ENCODE data around the gene RNF25.
"Not testable (repeated sequence)": the region's sequence is repeated elsewhere in the genome, so short reads cannot be mapped to it uniquely, and the experiment has no call there.

Gene RNF25

GRCh38 chr2:218671654-218672566 is at the start of gene RNF25, which contains the start of gene STK36:
RNF25 (minus strand) TSS chr2:218672002; CDS start chr2:218671970, 32 bp downstream.
STK36 (plus strand) TSS chr2:218672086; CDS start chr2:218672830, 744 bp downstream.
- peak; percentile 78 for DNase-seq

GRCh38 chr2:218721488-218721887 is 49.7 kb upstream of the RNF25 start:
- no peak for DNase-seq

GRCh38 chr2:218720048-218721041 is 48.5 kb upstream of the RNF25 start:
- no peak for DNase-seq

GRCh38 chr2:218719457-218719856 is 47.7 kb upstream of the RNF25 start:
- no peak for DNase-seq

GRCh38 chr2:218718058-218718457 is 46.3 kb upstream of the RNF25 start:
- DNase-seq, result no peak

- DNase-seq, result no peak
Measured at GRCh38 chr2:218717262-218717661, 45.5 kb upstream of the RNF25 start.

DNA sequence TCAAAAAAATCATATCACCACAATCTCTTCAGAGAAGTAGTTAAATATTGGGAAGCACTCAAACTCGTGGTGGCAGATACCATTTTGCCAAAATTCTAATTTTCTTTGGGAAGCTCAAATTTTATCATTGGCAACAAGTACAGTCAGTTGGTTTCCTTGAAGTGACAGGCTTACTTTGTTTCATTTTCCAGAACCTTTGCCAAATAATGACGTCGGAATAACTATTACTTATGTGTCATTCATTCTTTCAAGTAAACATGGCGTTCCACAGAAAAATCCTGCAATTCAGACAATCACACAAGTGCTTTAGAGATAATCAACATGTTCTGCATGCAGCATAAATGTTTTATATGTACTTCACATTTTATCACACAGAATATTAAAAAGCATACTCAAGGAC is 44.3 kb upstream of the RNF25 start:
- no peak for DNase-seq

DNA sequence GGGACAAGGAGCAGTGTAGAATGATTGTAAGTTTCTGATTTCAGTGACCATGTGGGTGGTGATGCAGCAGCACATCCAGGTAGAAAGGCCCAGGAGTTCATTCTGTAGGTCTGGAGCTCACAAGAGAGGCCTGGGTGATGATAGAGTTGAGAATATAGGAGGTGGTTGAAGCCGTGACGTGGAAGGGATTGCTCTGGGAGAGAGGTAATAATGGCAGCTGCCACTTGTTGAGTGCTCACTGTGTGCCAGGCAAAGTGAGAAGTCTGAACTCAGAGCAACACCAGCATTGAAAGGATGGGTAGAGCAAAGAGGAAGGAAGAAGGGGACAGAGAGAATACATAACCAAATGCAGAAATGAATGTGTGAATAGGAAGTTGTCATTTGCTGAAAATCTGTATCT is 42.1 kb upstream of the RNF25 start:
- no peak for DNase-seq

- no peak for DNase-seq
Measured at GRCh38 chr2:218711550-218711929, 39.7 kb upstream of the RNF25 start.

DNA sequence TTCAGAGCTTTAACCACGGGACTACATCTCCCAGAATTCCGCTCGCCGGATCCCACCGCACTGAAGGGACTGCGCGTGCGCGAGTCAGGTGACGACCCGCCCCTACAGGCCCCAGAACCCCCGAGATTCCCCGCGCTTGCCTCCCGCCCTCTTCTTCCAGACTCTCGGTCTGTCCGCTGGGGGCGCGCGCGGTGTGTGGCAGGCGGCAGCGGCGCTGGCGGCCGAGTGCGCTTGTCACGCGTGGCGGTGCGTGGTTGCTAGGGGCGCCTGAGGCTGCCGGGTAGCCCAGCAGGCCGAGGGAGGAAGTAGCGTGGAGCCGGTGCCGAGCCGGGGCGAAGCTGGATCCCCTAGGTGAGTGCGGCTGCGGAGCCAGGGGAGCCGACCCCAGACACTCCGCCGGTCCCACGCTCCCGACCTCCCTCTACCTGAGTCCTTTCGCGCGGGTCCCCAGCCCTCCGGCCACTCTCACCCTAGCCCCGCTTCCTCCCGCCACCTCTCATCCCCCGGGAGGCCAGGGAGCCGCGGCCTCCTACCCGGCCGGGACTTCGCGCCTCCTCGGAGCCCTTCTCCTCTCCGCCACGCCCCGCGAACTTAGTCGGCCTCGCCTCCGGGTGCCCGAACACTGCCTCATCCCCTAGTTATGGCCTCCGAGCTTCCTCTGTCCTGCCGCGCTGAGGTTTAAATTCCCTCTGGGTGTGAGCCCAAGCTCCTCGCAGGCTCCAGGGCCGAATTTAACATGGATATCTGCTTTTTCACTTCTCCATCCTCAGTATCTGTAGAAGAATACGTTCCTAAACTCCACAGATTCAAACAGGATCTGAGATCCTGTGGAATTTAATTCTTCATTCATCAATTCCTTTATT is 39.1 kb upstream of the RNF25 start, which contains the start of gene TTLL4:
TSS of gene TTLL4 (plus strand) at position 149 of the 863 bp plus-strand sequence. CDS start 26,842 bp downstream, outside the sequence.
- peak; percentile 98 for DNase-seq

DNA sequence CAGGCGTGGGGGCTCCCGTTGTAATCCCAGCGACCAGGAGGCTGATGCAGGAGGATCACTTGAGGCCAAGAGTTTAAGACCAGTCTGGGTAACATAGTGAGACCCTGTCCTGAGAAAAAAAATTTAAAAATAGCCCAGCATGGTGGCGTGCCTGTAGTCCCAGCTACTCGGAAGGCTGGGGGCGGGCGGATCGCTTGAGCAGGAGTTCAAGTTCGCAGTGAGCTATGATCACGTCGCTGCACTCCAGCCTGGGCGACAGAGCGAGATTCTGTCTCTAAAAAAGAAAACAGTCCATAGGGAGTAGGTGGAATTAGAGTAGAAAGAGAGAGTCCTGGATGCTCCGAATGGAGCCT is 38.5 kb upstream of the RNF25 start:
- DNase-seq, result no peak

DNA sequence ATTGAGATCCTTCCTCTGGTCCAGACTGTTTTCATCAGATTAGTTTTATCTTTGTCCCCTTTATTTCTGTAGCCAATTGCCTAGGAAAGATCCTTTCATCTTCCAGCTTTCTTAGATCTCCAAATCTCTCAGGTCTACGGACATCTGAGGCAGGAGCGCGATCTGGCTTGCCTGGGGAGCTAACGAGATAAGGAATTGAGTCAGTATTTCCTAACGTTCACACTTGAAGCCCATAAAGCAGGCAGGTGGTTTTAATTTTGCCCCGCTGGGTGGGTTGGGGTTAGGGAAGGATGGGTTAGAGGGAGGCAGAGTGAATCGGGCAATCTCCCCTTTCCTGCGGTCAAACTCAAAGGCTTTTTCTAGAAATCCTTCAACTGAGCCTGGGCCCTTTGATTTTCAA is 38.1 kb upstream of the RNF25 start:
- no peak for DNase-seq

GRCh38 chr2:218708086-218708485 is 36.3 kb upstream of the RNF25 start:
- no peak for DNase-seq

DNA sequence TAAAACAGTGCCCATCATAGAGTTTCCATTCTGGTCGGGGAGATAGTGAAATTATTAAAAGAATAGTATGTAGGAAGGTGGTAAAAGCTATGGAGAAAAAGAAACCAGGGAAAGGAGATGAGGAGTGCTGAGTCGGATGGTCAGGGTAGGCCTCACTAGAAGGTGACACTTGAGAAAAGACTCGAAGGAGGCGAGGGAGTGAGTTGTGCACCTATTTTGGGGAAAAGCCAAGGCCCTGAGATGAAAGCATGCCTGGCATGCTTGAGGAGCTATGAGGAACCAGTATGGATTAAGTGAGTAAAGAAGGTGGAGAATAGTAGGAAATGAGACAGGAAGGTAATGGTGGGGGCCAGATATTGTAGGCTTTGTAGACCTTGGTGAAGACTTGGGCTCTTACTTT is 31.5 kb upstream of the RNF25 start:
- DNase-seq, result no peak

- no peak for DNase-seq
Measured at GRCh38 chr2:218701806-218702205, 30.0 kb upstream of the RNF25 start.

DNA sequence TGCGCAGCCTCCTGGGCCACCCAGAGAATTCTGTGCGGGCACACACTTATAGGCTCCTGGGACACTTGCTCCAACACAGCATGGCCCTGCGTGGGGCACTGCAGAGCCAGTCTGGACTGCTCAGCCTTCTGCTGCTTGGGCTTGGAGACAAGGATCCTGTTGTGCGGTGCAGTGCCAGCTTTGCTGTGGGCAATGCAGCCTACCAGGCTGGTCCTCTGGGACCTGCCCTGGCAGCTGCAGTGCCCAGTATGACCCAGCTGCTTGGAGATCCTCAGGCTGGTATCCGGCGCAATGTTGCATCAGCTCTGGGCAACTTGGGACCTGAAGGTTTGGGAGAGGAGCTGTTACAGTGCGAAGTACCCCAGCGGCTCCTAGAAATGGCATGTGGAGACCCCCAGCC is 27.1 kb upstream of the RNF25 start:
- no peak for DNase-seq

- DNase-seq, result no peak
Measured at GRCh38 chr2:218694405-218695145, 22.8 kb upstream of the RNF25 start.

GRCh38 chr2:218691234-218691633 is 19.4 kb upstream of the RNF25 start:
- DNase-seq, result no peak

GRCh38 chr2:218687400-218688060 is 15.7 kb upstream of the RNF25 start:
- not testable (repeated sequence) for DNase-seq

GRCh38 chr2:218680061-218680460 is 8.3 kb upstream of the RNF25 start:
- DNase-seq, result no peak

DNA sequence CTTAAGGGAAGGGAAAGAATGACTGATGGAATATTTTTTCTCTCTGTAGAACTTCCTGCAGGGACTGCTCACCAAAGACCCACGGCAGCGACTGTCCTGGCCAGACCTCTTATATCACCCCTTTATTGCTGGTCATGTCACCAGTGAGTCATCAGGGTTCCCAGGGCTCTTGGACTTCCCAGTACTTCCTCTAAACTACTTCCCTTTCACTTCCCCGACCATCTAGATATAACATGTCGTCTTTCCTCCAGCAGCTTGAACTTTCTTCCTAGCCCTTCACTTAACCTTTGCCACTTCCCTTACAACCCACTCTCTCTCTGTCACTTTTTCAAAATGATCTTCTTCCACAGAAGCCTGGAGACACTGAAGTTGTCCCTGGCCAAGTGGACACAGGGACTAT is 7.3 kb upstream of the RNF25 start:
- DNase-seq, result no peak

Measured in activated CD4-positive, CD25-positive, alpha-beta regulatory T cell treated with anti-CD3 and anti-CD28 coated beads, Interleukin-2, amount 50 U/mL, for 72 hours (primary cell).